HEK293T (cell line): ENCODE measurements around the gene PRPF19.

Experiments used
- CTCF ChIA-PET: fragments of 350-600 bp; formaldehyde crosslinking; extraction: SDS; loops from one replicate; lab custom pipeline; 2021; ENCODE audit warnings: antibody characterized with exemption, inconsistent platforms; lab: Yijun Ruan, JAX
- POLR2A ChIA-PET: fragments of 350-600 bp; formaldehyde crosslinking; extraction: SDS; loops from one replicate; lab custom pipeline; 2020; ENCODE audit warnings: antibody characterized with exemption, inconsistent platforms; lab: Yijun Ruan, JAX
- DNase-seq: peaks from one replicate; pipeline ENCODE4 v3.0.0; 2012; ENCODE audit warnings: mixed read lengths; ENCODE audit errors: extremely low spot score
- ARNT ChIP-seq: fragments of 450-650 bp; IDR thresholded peaks from 2 replicates; pipeline ENCODE4 v1.6.1; 2017; ENCODE audit warnings: mild to moderate bottlenecking
- BHLHE40 ChIP-seq: fragments of 450-650 bp; IDR thresholded peaks from 2 replicates; pipeline ENCODE4 v1.6.1; 2016; ENCODE audit warnings: mild to moderate bottlenecking, moderate library complexity, borderline replicate concordance
- CTBP1 ChIP-seq: fragments of 450-650 bp; IDR thresholded peaks from 2 replicates; pipeline ENCODE4 v1.6.1; 2016; ENCODE audit warnings: borderline replicate concordance
- ELF4 ChIP-seq: fragments of 450-650 bp; IDR thresholded peaks from 2 replicates; pipeline ENCODE4 v1.6.1; 2017; ENCODE audit warnings: antibody characterized with exemption
- FOXA1 ChIP-seq: fragments of 450-650 bp; IDR thresholded peaks from 2 replicates; pipeline ENCODE4 v1.6.1; 2016; ENCODE audit warnings: mild to moderate bottlenecking
- FOXK2 ChIP-seq: fragments of 450-650 bp; IDR thresholded peaks from 2 replicates; pipeline ENCODE4 v1.6.1; 2016; ENCODE audit warnings: mild to moderate bottlenecking
- FOXM1 ChIP-seq: fragments of 450-650 bp; IDR thresholded peaks from 2 replicates; pipeline ENCODE4 v1.6.1; 2017; ENCODE audit warnings: mild to moderate bottlenecking, borderline replicate concordance
- HDGF ChIP-seq: fragments of 450-650 bp; IDR thresholded peaks from 2 replicates; pipeline ENCODE4 v1.6.1; 2017; ENCODE audit warnings: antibody characterized with exemption, borderline replicate concordance
- L3MBTL2 ChIP-seq: fragments of 450-650 bp; conservative IDR thresholded peaks from 2 replicates; pipeline ENCODE4 v1.6.1; 2016; ENCODE audit warnings: mild to moderate bottlenecking
- LEF1 ChIP-seq: fragments of 450-650 bp; IDR thresholded peaks from 2 replicates; pipeline ENCODE4 v1.6.1; 2017; ENCODE audit warnings: mild to moderate bottlenecking, borderline replicate concordance
- NFRKB ChIP-seq: fragments of 450-650 bp; IDR thresholded peaks from 2 replicates; pipeline ENCODE4 v1.6.1; 2016; ENCODE audit warnings: mild to moderate bottlenecking, moderate library complexity
- SP1 ChIP-seq: fragments of 450-650 bp; IDR thresholded peaks from 2 replicates; pipeline ENCODE4 v1.6.1; 2017
- SUZ12 ChIP-seq: fragments of 450-650 bp; IDR thresholded peaks from 2 replicates; pipeline ENCODE4 v1.6.1; 2016; ENCODE audit warnings: mild to moderate bottlenecking
- TARDBP ChIP-seq: fragments of 450-650 bp; IDR thresholded peaks from 2 replicates; pipeline ENCODE4 v1.6.1; 2016
- ZNF384 ChIP-seq: fragments of 450-650 bp; IDR thresholded peaks from 2 replicates; pipeline ENCODE4 v1.6.1; 2016

Gene PRPF19

DNA sequence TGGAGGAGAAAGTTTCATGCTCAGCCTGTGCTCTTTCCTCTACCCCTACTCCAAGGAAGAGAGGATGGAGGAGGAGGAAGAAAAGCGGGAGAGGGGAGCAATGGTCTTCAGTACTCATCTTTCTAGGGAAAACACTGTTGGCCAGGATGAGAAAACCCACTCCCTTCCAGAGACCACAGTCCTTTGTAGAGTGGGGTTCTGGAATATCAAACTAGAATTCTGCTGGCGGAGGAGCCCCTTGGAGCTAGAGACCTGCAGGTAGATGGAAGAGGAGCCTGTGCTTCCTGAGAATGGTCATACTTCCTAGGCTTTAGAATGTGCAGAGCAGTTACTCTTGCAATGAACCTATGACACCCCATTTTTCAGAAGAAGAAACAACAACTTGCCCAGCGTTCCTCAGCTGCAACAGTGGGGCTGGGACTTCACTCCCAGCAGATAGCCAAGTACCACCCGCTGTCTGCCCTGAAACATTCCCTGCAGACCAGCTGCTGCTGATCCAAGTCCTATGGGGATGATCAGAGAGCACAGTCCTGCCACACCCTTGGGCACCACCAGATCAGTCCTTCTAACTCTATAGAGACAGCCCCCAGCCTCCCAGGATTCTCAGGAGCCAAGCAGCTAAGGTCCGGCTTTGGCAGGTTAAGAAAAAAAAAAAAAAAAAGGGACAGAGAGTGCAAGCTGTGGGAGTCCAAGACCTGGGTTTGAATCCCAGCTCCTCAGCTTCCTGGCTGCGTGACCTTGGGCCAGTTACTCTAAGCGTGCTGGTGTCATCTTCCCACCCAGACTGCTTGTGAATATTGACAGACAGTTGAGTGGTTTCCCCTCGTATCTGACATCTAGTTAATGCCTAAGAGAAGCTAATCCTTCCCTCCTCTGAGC lies 51.3 kb downstream of the PRPF19 start:
- ChIA-PET POLR2A (no interaction called here), CTCF (no interaction called here)
- no peak for DNase-seq
- TF ChIP-seq ZNF384 = no peak
- no peak for TF ChIP-seq SP1
- TF ChIP-seq FOXK2 = no peak
- TF ChIP-seq FOXA1 = no peak
- TF ChIP-seq TARDBP = no peak

DNA sequence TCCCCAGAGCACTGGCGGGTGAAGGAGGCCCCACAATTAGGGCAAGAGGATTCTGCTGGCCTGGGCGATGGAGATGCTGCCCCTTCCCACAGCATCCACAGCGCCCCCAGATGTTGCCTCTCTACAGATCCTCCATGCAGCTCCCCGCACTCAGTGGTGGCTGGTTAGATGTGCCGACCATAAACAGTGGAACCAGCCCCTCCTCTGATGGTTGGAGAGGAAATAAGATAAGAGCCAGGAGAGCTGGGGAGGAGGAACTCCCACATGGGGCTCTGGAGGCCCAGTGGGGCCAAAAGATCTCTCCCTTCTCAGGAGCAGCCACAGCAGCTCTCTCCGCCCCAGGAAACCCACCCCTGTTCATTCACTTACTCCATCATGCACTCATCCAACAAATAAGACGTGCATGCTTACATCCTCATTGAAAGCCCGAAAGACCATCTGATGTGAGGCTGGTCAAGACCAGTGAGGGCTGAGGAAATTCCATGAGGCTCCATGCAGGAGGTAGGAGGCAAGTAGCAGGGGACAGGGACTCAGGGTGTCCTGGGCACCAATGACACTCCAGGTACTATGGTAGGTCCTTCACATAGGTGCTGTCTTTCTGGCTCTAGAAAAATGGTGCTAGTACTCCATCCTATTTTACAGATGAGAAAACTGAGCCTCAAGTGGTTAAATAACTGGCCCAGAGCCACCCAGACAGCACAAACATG lies 52.1 kb downstream of the PRPF19 start:
- POLR2A ChIA-PET = no interaction called here
- CTCF ChIA-PET = no interaction called here
- DNase-seq = no peak

GRCh38 chr11:60852982-60853950 lies 53.1 kb downstream of the PRPF19 start:
- TF ChIP-seq BHLHE40 (no peak), HDGF (no peak), FOXK2 (no peak), SP1 (no peak), CTBP1 (no peak), NFRKB (no peak), FOXA1 (no peak), FOXM1 (no peak), ARNT (no peak), ELF4 (no peak), TARDBP (no peak), ZNF384 (no peak)
- ChIA-PET CTCF (no interaction called here), POLR2A (no interaction called here)
- DNase-seq = no peak

More for the DNA sequence above, 52.1 kb downstream of the PRPF19 start:
- no peak for TF ChIP-seq FOXM1
- no peak for TF ChIP-seq FOXA1
- TF ChIP-seq CTBP1 = no peak
- TF ChIP-seq SP1 = no peak
- no peak for TF ChIP-seq NFRKB
- no peak for TF ChIP-seq FOXK2
- no peak for TF ChIP-seq ARNT
- TF ChIP-seq LEF1 = no peak
- TF ChIP-seq SUZ12 = no peak
- TF ChIP-seq BHLHE40 = no peak
- TF ChIP-seq L3MBTL2 = no peak
- no peak for TF ChIP-seq HDGF
- TF ChIP-seq ZNF384 = no peak

DNA sequence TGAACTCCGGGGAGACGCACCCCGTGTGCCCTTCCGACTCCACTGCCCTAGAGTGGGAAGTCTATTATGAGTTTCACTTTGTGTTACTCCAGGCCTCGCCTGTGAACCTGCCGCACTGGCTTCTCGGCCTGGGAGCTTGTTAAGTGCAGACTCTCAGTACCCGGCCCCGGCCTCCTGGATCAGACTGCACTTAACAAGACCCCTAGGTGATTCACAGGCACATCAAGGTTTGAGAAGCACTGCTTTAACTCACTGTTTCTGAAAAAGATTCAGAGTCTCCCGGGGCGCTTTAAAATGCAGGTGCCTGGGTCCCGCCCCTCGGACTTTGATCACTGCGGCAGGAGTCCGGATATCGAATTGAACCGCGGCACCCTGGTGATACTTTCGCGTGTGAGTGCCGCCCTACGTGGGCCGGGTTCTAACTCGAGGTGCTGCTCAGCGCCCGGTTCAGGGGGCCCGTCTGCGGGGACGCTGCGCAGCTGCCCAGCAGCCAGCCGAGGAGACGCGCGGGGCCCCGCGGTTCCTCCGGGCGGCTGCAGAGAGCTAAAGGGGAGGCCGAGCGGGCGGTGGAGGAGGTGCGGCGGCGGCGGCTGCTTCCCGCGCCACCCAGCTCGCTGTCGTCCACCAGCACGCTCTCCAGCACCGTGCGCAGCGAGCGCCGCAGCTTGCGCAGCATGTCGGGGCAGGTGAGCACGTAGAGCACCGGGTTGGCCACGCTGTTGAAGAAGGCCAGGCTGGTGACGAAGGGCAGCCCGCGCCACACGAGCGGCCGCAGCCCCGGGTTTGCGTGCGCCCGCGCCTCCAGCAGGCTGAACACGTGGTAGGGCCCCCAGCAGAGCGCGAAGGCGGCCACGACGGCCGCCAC lies 54.0 kb downstream of the PRPF19 start:
- ChIA-PET POLR2A (interaction anchor here (1.0 kb wide), 1 partner anchor 10 kb away, joined by 4 read pairs; no protein-coding TSS in a partner anchor), CTCF (no interaction called here)
- TF ChIP-seq FOXM1 (no peak), SUZ12 (no peak), FOXA1 (no peak), TARDBP (no peak)
- DNase-seq = no peak

GRCh38 chr11:60851327-60852104 lies 54.9 kb downstream of the PRPF19 start:
- DNase-seq = no peak
- ChIA-PET CTCF (interaction anchor here (1.5 kb wide), 1 partner anchor 20 kb away, joined by 4 read pairs; no protein-coding TSS in a partner anchor), POLR2A (interaction anchor here (1.0 kb wide), 1 partner anchor 9 kb away, joined by 4 read pairs; no protein-coding TSS in a partner anchor)
- no peak for TF ChIP-seq TARDBP
- no peak for TF ChIP-seq FOXK2
- no peak for TF ChIP-seq BHLHE40
- no peak for TF ChIP-seq NFRKB

GRCh38 chr11:60849641-60850520 lies 56.5 kb downstream of the PRPF19 start:
- DNase-seq = no peak
- no peak for TF ChIP-seq NFRKB
- no peak for TF ChIP-seq L3MBTL2
- TF ChIP-seq FOXM1 = no peak
- TF ChIP-seq LEF1 = no peak
- TF ChIP-seq SUZ12 = no peak
- ChIA-PET CTCF (no interaction called here), POLR2A (no interaction called here)
